GM12874 (cell line): ENCODE results near the gene DMPK.

Experiments used
- TF ChIP-seq, protein P1 (sequence below): IDR thresholded peaks from 2 replicates; pipeline ENCODE4 v1.5.1; 2011; ENCODE audit warnings: low read depth, mild to moderate bottlenecking, control low read depth, low read length, moderate library complexity; ENCODE audit not compliant: insufficient read depth

The DMPK gene

GRCh38 chr19:45739498-45740439 is 42.5 kb downstream of the DMPK start:
- TF ChIP-seq, protein P1, sequence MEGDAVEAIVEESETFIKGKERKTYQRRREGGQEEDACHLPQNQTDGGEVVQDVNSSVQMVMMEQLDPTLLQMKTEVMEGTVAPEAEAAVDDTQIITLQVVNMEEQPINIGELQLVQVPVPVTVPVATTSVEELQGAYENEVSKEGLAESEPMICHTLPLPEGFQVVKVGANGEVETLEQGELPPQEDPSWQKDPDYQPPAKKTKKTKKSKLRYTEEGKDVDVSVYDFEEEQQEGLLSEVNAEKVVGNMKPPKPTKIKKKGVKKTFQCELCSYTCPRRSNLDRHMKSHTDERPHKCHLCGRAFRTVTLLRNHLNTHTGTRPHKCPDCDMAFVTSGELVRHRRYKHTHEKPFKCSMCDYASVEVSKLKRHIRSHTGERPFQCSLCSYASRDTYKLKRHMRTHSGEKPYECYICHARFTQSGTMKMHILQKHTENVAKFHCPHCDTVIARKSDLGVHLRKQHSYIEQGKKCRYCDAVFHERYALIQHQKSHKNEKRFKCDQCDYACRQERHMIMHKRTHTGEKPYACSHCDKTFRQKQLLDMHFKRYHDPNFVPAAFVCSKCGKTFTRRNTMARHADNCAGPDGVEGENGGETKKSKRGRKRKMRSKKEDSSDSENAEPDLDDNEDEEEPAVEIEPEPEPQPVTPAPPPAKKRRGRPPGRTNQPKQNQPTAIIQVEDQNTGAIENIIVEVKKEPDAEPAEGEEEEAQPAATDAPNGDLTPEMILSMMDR: no peak

DNA sequence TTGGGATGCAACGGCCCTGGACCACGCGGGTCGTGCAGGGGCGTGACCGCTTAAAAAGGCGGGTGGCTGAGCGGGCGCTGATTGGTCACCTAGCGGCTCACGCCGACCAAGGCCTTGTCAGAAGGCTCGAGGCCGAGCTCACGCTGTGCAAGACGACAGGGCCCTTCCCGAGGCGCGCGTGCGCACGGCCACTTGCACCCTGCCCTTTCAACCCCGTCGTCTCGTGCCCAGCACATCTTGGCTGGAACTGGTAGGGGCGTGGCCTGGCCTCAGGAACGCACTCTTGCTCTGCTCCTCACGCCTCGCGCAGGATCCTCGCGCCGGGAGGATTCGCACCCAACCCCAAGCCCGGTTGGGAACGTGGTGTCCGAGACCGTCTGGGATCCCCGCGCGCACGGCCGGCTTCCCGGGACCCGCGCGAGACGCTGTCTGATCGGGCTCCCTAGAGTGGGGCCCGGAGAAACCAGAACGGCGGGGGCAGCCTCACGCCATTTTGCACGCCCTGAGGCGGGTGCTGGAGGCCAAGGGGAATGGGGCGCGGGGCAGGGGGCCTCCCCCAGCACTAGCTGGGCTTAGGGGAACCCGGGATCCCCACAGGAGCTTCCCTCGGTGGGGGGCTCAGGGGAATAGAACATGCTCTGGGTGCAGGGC is 49.0 kb downstream of the DMPK start, which contains the start of gene MEIOSIN:
Gene MEIOSIN, plus strand, starts transcription at position 280 of the 651 bp plus-strand sequence. CDS start 1,938 bp downstream, outside the sequence.
- TF ChIP-seq, protein P1: no peak

GRCh38 chr19:45730368-45731288 is 51.7 kb downstream of the DMPK start, which contains the start of gene FBXO46:
Gene FBXO46, minus strand, starts transcription at chr19:45730896. Its CDS starts 17,401 bp downstream, at chr19:45713495.
- TF ChIP-seq, protein P1: peak; percentile 39; the same call in 1 of the 2 replicates

GRCh38 chr19:45729800-45730290 is 52.4 kb downstream of the DMPK start:
- TF ChIP-seq, protein P1: no peak
